CD4-positive, alpha-beta T cell treated with Interleukin-17A for 4 hours (primary cell): ENCODE data around the gene KCTD18.

Experiments
- DNase-seq: peaks from one replicate; pipeline ENCODE4 v3.0.0-alpha.2; 2020; ENCODE audit warnings: mixed read lengths

The KCTD18 gene

GRCh38 chr2:200483729-200484198 lies 26.1 kb downstream of the KCTD18 start:
- peak; percentile 13 for DNase-seq

GRCh38 chr2:200482194-200482593 lies 27.7 kb downstream of the KCTD18 start:
- no peak for DNase-seq

- DNase-seq: no peak
Measured at GRCh38 chr2:200479692-200480265, 30.1 kb downstream of the KCTD18 start.

- no peak for DNase-seq
Measured at GRCh38 chr2:200477667-200478131, 32.2 kb downstream of the KCTD18 start.

GRCh38 chr2:200476836-200477235 lies 33.0 kb downstream of the KCTD18 start:
- DNase-seq: no peak

- no peak for DNase-seq
Measured at GRCh38 chr2:200475795-200476194, 34.1 kb downstream of the KCTD18 start.

- no peak for DNase-seq
Measured at GRCh38 chr2:200472853-200473464, 36.9 kb downstream of the KCTD18 start.

- no peak for DNase-seq
Measured at GRCh38 chr2:200471928-200472645, 37.8 kb downstream of the KCTD18 start.

- DNase-seq: peak; percentile 59
Measured at GRCh38 chr2:200471324-200471848, 38.5 kb downstream of the KCTD18 start.

GRCh38 chr2:200470230-200470629 lies 39.6 kb downstream of the KCTD18 start:
- DNase-seq: no peak

- no peak for DNase-seq
Measured at GRCh38 chr2:200469708-200470211, 40.1 kb downstream of the KCTD18 start.

GRCh38 chr2:200467806-200468681 lies 41.8 kb downstream of the KCTD18 start:
- peak; percentile 59 for DNase-seq

GRCh38 chr2:200466425-200467418 lies 43.1 kb downstream of the KCTD18 start:
- DNase-seq: peak; percentile 49

GRCh38 chr2:200463452-200463851 lies 46.4 kb downstream of the KCTD18 start:
- no peak for DNase-seq

GRCh38 chr2:200461846-200462710 lies 47.8 kb downstream of the KCTD18 start:
- DNase-seq: no peak

GRCh38 chr2:200459101-200459500 lies 50.8 kb downstream of the KCTD18 start:
- DNase-seq: no peak

GRCh38 chr2:200456567-200456966 lies 53.3 kb downstream of the KCTD18 start:
- DNase-seq: no peak

GRCh38 chr2:200455958-200456421 lies 53.9 kb downstream of the KCTD18 start:
- DNase-seq: no peak

- no peak for DNase-seq
Measured at GRCh38 chr2:200454927-200455801, 54.7 kb downstream of the KCTD18 start.
